AG08395 (cell line): Measurements from ENCODE around the gene ABCC4.
A peak's percentile ranks its signal among the peaks of the same experiment; 100 is the strongest.
"Not testable (repeated sequence)": the region's sequence is repeated elsewhere in the genome, so short reads cannot be mapped to it uniquely, and the experiment has no call there.

Experiments
- DNase-seq: peaks from one replicate; pipeline ENCODE4 v3.0.0; 2012; ENCODE audit warnings: mixed read lengths, low spot score

ABCC4 gene

DNA sequence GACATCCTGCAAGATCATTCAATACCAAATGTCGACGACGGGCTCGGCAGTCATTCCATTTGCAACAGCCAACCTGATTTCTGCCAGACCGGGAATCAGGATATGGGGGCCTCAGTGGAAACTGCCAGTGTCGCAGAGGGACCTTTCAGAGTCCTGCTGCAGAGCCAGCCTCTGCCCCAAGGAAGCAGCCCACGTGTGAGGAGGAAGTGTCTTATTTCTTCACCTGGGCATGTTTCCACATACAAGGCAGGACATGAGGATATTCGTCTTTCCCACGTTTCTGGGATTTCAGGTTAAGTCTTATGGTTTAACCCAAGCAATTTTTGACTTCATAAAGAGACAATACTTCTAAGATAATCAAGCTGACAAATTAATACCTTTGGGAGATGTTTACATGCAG, 69.9 kb downstream of the ABCC4 start:
- DNase-seq: no peak

DNA sequence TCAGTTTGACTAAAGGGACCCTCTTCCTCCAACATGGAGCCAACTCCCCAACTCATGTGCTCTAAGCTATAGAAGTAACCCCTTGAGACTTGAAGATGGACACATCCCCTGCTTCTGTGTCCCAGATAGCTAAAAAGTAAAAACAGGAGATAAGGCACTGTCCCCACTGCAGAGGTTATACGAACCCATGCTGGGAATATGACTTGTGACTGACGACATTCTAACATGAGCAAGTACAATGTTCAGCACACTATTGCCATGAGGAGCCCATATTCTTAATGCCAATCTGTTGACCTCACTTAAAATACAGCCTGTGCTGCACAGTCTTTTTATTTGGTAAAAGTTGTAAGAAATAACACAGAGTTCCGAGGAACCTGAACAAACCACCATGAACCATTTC, 71.4 kb downstream of the ABCC4 start:
- DNase-seq: no peak

DNA sequence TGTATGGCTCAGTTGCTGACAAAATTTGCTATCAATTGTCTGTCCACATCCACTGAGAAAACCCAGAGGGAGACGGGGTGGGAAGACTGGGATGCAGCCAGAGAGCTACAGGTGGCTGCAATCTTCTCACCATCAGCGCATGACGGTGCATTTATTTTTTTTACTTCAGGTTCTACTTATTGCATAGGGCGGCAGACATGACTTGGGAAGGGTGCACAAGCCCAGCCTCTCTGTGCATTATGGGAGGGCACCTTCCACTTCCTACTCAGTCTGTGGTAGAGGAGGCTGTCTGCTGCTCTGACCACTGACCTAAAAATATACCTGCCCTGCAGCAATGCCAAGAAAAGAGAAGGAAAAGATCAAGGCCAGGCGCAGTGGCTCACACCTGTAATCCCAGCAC, 73.1 kb downstream of the ABCC4 start:
- no peak for DNase-seq

DNA sequence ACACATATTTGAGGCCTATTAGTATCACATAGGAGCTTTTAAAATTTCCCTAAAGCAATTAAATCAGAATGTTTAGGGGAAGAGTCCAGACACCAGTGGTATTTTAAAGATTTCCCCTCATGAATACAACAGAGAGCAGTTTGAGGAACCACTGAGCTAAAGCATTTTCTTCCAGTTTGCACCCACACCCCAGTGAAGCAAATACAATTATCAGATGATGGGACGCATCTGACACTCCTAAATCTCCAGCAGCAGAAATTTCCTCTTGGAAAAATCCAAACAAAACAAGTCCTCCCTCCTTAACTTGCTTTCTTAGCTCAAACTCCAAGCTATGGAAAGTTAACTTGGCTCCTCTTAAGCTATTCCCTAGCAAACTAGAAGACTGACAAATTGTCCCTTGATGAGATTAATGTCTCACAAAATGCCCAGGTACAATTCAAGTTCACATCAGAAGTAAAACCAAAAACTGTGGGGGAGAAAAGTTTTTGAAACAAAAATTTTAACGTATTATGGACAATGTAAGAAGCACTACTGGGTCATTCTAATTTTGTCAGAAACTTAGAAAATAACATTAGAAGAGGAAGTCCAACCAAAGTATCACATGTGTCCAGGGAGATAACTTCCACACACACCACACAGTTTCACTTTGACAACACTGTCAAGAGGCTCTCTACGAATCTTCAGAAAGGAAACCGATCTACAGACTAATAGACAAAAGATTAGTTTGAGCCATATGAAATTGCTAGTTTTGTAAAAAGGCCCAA, 74.1 kb downstream of the ABCC4 start:
- DNase-seq: no peak

DNA sequence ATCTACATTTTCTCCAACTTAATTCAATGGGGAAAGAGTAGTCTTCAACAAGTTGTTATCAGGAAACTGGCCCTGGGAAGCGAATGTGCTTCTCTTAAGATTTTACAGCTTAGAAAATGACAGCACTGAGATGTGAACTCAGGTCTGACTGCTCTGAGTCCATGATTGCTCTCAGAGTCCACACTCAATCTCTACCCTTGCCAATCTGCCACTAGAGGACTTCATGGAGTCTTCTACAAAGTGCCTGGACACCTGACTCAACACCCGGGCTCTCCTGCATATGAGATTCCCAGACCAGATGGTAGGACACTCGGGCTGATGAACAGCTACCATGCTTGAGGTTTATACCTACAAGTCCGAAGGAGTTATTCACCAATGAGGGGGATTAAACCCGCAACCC, 74.8 kb downstream of the ABCC4 start:
- DNase-seq: no peak

DNA sequence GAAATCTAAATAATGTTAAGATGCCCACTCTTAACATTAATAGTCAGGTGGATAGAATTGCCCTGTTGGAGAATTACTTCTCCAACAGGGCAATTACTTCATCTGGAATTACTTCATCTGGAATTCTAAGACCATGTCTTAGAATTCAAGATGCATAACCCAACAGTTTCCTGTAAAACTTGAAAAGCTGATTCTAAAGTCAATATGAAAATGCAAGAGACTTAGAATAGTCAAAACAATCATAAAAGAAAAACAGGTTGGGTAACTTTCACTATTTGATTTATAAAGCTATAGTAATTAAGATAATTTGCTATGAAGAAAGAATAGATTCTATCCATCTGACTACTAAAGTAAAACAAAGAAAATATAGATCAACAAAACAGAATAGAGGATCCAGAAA, 75.2 kb downstream of the ABCC4 start:
- no peak for DNase-seq

DNA sequence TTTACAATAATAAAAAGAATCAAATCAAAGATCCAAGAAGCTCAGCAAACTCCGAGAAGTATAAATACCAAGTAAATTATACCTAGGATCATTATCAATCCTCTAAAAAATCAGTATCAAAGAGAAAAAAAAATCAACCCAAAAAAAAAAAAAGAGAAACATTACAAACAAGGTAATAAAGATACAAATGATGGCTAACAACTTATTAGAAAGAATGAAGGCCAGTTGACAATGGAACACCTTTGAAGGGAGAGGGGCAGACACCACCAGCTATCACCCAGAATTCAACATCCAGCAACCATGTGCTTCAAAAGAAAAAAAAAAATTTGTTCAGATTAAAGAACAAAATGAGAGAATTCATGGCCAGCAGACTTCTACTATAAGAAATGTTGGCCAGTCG, 77.2 kb downstream of the ABCC4 start:
- no peak for DNase-seq

DNA sequence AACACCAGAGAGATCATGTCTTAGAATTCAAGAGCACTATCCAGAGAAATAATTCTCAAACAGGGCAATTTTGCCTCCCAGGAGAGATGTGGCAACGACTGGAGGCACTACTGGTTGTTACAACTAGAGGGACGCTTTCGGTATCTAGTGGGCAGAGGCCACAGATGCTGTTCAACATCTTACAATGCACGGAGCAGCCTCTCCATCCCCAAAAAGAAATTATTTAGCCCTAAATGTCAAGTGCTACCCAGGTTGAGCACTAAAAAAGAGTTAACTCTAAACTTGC, 78.6 kb downstream of the ABCC4 start:
- no peak for DNase-seq

DNA sequence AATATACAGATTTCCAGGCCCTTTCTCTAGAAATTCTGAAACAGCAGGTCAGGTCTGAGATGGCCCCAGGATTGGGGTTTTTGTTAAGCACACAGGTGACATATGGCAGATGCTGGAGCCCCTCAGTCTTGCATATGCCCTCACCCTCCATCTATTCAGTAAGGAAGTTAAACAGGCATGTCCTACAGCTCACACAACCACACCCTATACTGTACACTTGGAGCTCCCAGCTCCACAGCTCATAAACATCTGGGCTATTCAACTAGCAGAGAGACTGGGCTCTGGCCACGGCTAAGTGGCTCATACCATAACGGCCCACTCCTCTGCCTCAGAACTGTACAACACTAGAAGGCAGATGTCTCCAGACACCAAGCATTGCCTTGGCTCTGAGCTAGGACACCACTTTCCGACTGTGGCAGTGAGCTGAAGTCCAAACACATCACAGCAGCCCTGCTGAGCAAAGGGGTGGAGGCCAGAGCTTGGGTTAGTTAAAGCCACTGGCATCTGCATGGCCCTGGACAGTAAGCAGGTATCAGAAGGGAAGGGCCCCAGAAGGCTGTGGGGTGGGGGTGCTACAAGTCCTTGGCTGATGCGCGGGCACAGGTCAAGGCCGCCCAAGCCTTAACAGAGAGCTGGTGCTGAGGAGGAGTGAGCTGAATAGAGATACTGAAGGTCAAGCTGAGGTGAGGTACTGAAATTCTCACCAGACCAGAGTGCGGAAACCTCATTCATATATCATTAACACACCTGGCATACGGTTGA, 79.1 kb downstream of the ABCC4 start:
- DNase-seq: no peak

DNA sequence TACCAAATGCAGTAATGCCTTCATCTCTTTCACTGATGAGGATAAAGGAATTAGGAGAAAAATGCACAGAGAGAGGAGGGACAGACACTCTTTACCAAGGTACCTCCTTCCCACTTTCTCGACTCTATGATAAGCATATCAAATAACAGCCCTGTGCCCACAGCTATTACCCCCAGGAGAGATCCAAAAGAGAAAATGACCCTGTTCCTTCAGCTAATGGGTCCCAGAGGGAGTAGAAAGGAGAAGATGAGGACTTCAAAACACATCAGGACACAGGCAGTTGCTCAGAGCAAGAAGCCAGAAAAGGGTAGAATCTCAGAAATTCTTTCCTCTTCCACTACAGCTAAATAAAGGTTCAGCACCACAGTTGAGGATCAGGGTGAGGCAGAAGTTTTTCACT, 80.6 kb downstream of the ABCC4 start:
- DNase-seq: no peak

DNA sequence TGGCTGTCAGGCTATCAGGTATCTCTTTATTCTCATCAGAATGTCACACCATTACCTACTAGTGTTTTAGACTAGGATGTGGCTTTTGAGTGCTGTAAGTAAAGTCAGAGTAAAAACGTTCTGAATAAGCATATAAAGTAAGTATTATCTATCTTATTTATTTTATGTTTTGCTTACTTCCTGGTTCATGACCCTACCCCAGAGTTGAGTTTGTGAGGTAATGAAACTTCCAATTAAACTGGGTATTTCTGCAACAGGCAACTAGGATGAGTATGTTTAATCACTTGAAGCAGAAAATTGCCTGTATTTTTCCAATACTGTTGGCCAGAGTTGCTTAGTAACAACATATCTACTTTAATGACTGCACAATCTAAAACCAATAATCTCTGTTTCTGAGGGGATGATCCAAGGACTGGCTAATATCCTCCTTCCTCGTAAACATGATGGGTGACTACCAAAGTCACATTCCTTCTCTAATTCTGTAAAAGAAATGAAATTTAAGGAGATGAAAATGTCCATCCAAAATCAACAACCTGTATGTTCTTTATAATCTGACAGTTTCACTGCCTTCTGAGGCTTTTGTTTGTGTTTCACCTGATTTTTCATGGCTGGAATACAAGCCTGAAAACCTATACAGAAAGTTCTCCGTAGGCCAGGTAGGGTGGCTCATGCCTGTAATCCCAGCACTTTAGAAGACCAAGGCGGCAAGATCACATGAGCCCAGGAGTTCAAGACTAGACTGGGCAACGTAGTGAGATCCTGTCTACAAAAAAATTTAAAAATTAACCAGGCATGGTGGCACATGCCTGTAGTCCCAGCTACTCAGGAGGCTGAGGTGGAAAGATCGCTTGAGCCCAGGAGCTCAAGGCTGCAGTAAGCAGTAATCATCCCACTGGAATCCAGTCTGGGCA, 83.1 kb downstream of the ABCC4 start:
- DNase-seq: no peak

DNA sequence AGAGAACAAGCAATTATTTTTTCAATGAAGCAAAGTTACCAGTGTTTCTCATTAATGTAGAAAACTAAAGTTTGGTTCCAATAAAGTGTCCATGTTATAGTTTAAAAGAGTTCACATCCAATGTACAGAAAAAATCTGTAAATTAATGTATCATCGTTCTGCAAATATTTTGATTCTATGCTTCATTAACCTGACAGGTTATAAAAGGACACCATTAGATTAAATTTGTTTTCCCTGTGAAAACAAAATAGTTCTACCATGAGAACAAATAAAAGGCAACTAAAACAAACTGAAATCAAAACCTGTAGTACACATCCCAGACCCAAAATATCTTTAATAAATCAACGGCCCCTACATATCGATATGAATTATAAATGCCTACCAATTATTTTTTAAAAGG, 85.1 kb downstream of the ABCC4 start:
- no peak for DNase-seq

DNA sequence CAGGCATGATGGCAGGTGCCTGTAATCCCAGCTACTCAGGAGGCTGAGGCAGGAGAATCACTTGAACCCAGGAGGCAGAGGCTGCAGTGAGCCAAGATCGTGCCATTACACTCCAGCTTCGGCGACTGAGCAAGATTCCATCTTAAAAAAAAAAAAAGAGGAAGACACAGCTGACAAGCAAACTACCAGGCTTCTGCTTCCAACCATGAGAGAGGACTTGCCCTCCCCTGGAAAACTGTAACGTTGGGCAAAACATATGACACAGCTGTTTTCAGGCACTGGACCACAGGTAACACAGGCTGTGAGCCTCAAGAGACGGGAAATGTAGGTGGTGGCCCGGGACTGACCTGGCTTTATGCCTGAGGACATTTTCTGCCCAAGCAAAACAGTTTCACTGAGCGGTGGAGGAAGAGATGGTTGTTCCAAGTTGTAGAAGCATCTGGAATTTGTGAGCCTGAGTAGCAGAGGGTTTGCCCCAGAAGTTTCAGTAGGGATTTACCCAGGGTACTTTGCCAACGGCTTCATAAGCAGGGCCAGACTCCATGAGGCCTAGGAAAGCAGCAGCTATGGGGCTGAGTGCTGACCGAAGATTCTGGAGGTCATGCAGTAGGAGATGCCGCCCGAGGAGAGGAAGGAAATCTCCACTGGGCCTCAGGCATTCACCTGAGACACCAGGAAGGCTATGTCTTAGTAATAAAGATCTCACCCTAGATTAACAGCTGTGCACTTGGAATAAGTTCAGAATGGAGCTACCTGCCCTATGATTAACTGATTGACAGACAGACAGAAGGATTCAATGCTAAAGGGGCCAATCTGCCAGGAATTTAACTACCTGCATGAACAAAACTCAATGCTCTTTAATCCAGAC, 88.0 kb downstream of the ABCC4 start:
- no peak for DNase-seq

DNA sequence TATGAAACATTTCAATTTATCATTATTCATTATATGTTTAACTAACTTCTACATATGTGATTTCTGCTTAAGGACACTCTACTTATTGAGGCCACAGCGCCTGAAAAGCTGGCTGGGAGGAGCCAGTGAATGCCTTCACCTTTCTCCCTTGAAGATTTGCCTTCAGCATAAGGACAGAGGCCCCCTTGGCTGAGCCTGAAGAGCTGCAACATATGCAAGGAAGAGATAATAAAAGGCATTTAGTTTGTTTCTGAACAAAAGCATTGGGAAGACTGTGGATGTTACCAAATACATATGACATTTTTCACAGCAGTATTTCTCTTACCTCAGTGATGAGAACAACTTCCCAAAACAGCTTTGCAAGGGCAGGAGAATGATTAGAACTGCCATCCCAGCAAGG, 92.1 kb downstream of the ABCC4 start:
- DNase-seq: no peak

DNA sequence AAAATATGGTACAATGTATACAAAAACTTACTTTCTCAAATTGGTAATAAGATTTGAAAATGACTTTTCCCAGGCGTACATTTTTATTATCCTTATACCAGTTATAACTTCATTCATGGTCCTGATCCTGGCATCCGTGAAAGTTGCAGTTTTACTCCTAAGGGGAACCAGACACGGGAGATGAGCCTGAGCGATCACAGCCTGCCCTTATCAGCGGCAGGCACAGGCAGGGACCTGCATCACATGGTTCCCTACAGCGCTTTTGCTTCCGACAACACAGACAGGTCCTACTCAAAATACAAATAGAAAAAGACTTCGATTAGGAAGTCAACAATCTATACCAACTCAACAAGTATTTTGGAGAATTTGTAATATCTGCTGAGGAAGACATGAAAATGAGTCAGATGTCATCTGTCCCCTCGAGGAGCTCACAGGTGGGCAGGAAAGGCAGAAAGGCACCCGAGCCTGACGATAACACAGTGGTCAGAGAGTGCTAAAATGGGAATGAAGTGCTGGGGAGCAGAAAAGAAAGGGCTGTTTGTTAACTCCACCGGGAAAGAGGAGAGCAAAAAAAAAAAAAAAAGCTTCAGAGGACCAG, 93.4 kb downstream of the ABCC4 start:
- DNase-seq: no peak

DNA sequence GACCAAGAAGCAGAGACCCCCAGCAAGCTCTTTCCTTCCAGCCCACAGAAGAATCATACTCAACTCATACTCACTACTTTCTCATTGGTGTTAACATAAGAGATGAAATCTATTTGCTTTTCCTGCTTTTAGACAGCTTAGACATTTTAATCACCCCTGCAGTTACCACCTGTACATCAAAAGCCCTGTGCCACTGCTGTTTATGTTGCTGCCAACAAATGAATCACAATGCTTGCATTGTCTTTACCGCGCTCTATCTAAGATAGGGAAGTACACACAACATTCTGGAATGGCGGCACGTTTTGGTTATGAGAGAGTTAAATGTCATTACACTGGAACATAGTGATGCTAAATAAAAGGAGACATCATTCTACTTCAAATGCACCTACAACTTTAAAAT, 95.1 kb downstream of the ABCC4 start:
- DNase-seq: no peak

DNA sequence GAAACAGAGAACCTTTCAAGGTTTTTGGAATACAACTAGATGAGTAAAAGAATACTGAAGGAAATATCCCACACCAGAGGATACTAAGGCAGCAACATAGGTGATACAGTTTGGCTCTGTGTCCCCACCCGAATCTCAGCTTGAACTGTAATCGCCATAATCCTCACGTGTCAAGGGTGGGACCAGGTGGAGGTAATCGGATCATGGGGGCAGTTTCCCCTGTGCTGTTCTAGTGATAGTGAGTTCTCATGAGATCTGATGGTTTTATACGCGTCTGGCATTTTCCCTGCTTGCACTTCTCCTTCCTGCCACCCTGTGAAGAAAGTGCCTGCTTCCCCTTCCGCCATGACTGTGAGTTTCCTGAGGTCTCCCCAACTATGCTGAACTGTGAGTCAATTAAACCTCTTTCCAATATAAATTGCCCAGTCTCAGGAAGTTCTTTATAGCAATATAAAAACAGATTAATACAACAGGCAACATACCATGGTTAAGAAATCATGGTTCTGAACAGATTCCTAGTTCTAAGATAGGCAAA, 97.0 kb downstream of the ABCC4 start:
- no peak for DNase-seq

DNA sequence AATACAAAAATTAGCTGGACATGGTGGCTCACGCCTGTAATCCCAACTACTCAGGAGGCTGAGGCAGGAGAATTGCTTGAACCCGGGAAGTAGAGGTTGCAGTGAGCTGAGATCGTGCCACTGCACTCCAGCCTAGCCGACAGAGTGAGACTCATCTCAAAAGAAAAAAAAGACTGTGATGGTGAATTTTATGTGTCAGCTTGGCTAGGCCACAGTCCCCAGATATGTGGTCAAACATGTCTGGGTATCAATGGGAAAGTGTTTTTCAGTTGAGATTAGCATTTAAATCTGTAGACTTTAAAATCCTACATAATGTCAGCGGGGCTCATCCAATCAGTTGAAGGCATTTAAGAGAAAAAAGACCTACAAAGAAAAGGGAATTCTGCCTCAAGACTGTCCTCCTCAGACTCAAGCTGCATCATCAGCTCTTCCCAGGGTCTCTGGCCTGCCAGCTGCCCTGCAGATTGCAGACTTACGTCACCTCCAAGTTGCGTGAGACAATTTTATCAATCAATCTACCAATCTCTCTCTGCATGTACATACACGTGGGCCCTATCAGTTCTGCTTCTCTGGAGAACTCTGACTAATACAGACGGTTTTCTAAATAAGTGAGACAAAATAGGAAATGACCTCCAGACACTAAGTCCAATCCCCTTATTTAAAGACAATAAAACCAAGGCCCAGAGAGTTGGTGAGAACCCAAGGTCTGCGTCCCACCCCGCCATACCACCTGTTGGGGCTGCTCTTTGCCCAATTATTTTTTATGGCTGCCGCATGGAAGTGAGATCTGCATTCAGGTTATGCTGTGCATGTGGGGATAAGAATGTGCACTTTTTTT, 99.2 kb downstream of the ABCC4 start:
- peak; percentile 7 for DNase-seq

DNA sequence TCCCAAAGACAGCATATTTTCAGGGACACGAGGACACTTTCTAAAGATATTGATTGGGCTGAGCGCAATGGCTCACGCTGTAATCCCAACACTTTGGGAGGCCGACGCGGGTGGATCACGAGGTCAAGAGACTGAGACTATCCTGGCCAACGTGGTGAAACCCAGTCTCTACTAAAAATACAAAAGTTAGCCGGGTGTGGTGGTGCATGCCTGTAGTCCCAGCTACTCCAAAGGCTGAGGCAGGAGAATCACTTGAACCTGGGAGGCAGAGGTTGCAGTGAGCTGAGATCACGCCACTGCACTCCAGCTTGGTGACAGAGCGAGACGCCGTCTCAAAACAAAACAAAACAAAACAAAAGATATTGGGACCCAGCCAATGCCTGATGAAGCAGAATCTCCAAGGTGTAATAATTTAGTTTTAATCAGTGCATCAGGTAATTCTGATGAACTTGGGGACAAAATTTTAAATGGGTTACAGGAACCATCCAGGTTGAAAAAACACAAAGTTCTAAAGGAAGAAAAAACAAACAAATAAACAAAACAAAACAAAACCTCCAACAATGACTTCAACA, 100.8 kb downstream of the ABCC4 start:
- DNase-seq: not testable (repeated sequence)

DNA sequence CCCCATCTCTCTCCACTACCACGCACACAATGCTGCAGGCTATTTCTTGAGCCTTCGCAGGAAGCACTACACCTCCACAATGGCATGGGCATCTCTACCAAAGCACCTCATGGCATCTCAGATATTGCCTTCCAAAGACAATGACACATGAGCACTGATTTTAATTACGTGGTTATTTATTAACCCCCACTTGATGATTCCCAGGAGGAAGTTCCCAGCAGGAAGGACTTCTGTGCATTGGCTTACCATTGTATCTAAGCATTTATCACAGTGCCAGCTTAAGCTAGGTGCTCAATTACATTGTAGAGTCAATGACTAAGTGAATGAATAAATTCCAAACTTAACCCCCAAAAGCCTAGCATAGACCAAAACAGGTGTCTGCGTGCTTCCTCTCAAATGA, 101.4 kb downstream of the ABCC4 start:
- DNase-seq: no peak
